HFFc6 (cell line): ENCODE results near the gene DHH. TPM values are rescaled to one million over a fixed set of nuclear protein-coding genes. Genes with fewer than 3 reads are reported as not detected.

ENCODE experiments used
- DNase-seq: peaks from one replicate; pipeline ENCODE4 v3.0.0-alpha.2; 2018
- H3K27ac Mint-ChIP-seq: 2 replicates; pipeline ENCODE4 v1.8.0; 2020; ENCODE audit warnings: mild to moderate bottlenecking, mixed read lengths
- H3K27me3 Mint-ChIP-seq: 2 replicates; pipeline ENCODE4 v1.8.0; 2021; ENCODE audit warnings: mild to moderate bottlenecking, moderate library complexity, mixed read lengths; ENCODE audit not compliant: insufficient read depth
- H3K36me3 Mint-ChIP-seq: 2 replicates; pipeline ENCODE4 v1.8.0; 2021; ENCODE audit warnings: low read depth, mixed read lengths
- H3K4me1 Mint-ChIP-seq: 2 replicates; pipeline ENCODE4 v1.8.0; 2020; ENCODE audit warnings: low read depth, mixed read lengths
- H3K4me3 Mint-ChIP-seq: 2 replicates; pipeline ENCODE4 v1.8.0; 2020; ENCODE audit warnings: mild to moderate bottlenecking, moderate library complexity, mixed read lengths
- H3K9me3 Mint-ChIP-seq: 2 replicates; pipeline ENCODE4 v1.8.0; 2020; ENCODE audit warnings: mild to moderate bottlenecking, mixed read lengths
- total RNA-seq, 6 experiments: library from RNA; stranded (reverse); fragmentation: NEBNext Ultra II Directional; extraction: Animal tissue kit (Norgen Biotek cat#: 25700); gene quantifications; 2 replicates in 1 of 6; 3 replicates in 5 of 6; pipeline ENCODE4 v1.2.3, GENCODE V29; 2021
- TF ChIP-seq, protein P1 (sequence below): fragments of 200-600 bp; sonication (generic); IDR thresholded peaks from 2 replicates; pipeline ENCODE4 v1.5.0; 2021; ENCODE audit warnings: antibody characterized with exemption, mild to moderate bottlenecking

The DHH gene
- total RNA-seq, 6 experiments from 2014 or later = 0.07 TPM; not detected in 5

DNA sequence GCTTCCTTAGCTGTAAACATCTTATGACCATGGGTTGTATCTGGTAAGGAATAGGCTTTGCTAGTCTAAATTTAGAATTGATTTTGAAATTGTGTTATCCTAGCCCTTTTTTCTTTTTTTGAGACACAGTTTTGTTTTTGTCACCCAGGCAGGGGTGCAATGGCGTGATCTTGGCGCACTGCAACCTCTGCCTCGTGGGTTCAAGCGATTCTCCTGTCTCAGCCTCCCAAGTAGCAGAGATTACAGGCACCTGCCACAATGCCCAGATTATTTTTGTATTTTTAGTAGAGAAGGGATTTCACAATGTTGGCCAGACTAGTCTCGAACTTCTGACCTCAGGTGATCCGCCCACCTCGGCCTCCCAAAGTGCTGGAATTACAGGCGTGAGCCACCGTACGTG lies 39.0 kb upstream of the DHH start:
- H3K4me1 Mint-ChIP-seq = peaks cover 36% of the 10 kb centered on the region
- no peak overlapping the region for H3K4me3 Mint-ChIP-seq
- H3K27me3 Mint-ChIP-seq = peaks cover 11% of the 10 kb centered on the region
- peaks cover 8% of the 10 kb centered on the region; the same call in 1 of the 2 replicates for H3K9me3 Mint-ChIP-seq
- TF ChIP-seq, protein P1, sequence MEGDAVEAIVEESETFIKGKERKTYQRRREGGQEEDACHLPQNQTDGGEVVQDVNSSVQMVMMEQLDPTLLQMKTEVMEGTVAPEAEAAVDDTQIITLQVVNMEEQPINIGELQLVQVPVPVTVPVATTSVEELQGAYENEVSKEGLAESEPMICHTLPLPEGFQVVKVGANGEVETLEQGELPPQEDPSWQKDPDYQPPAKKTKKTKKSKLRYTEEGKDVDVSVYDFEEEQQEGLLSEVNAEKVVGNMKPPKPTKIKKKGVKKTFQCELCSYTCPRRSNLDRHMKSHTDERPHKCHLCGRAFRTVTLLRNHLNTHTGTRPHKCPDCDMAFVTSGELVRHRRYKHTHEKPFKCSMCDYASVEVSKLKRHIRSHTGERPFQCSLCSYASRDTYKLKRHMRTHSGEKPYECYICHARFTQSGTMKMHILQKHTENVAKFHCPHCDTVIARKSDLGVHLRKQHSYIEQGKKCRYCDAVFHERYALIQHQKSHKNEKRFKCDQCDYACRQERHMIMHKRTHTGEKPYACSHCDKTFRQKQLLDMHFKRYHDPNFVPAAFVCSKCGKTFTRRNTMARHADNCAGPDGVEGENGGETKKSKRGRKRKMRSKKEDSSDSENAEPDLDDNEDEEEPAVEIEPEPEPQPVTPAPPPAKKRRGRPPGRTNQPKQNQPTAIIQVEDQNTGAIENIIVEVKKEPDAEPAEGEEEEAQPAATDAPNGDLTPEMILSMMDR = no peak
- H3K36me3 Mint-ChIP-seq = peaks cover 25% of the 10 kb centered on the region
- DNase-seq = no peak
- H3K27ac Mint-ChIP-seq = no peak overlapping the region; the same call in 1 of the 2 replicates

DNA sequence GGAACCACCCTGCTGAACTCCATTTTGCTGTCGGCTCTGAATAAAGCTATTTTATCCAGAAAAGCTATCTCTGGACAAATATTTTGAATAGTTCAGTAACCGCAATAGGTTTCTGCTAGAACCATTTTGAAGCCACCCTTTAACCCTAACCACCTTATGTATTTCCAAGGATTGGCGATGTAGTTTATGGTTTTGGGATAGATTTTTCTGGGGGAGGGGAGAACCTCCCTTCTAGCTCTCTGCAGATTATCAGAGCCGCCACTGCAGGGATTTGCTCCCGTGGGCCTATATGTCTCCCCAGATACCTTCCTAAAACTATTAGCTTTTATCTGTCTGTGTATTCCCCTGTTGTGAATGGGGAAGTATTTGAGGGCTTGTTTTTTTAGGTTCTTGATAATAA lies 38.4 kb upstream of the DHH start:
- Mint-ChIP-seq H3K36me3 (peaks cover 25% of the 10 kb centered on the region), H3K4me1 (peaks cover 36% of the 10 kb centered on the region), H3K27me3 (peaks cover 11% of the 10 kb centered on the region), H3K4me3 (peak overlapping the region; percentile 85; the same call in 1 of the 2 replicates), H3K27ac (no peak overlapping the region), H3K9me3 (peaks cover 8% of the 10 kb centered on the region; the same call in 1 of the 2 replicates)
- DNase-seq = no peak
- TF ChIP-seq, protein P1 = no peak

DNA sequence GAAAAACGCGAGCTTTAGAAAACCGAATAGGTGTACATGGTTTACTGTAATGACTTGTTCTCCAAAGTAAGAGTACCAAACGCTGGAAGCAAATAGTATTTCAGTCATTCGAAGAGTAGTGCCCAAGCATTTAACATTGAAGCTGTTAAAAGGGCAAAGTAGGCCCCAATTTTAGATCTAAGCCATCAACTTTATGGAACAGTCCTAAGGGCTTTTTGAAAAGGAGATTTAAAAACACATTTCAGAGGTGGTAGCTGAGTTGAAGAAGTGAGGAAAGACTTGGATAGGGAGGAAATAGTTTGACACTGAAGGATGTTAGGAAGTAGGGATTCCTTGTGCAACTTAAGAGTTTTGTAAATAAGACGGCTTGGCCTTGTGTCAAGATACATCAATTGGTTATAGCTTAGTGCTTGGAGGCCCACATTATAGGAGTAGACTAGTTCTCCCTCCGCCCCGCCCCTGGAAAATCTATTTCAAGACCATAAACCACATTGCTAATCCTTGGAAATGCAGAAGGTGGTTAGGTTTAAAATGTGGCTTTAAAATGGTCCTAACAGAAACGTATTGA lies 37.4 kb upstream of the DHH start:
- DNase-seq = no peak

DNA sequence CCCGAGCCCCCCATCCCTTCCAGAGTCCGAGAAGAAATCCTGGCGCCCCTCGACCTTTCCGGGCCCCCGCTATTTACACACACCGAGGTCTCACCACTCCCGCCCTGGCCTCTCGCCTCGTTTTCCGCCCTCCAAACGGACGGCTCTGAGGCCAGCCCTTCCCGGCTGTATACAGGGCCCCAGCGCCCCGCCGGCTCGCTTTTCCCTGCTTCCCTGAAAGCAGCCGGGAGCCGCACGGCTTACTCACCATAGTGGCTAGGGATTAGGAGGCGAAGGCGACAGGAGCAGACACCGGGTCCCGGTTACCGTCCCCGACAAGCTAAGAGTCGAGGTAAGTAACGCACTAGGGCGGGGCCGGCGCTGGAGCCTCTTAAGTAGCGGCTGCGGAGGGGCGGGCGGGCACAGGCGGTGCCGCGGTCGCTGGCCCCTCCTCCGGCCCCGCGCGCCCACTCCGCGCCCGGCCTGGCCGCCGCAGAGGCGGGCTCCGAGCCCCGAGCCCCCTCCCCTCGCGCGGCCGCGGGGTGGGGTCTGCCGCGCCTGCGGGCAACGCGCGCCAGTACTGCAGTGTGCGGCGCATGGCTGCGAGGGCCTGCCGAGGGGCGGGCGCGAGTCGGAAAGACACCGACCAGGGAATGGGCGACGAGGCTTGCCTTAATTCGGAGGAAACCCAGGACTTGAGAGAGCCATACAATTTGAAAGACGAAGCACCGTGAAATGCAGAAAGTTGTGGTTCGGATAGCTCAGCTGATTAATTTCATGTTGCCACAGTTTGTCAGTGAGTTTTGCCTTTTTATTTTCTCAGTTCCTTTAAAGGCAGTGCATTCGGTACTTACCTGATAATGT lies 36.7 kb upstream of the DHH start, which contains the start of gene TUBA1B:
Gene TUBA1B, minus strand, starts transcription at position 345 of the 843 bp plus-strand sequence. Its CDS starts 95 bp downstream, at position 250.
- Mint-ChIP-seq H3K27ac (peak within 1 kb of the TSS; percentile 100), H3K4me3 (peak within 1 kb of the TSS; percentile 99), H3K27me3 (peaks cover 15% of the 10 kb centered on the region), H3K9me3 (peaks cover 8% of the 10 kb centered on the region; the same call in 1 of the 2 replicates), H3K4me1 (peaks cover 36% of the 10 kb centered on the region), H3K36me3 (peaks cover 38% of the 10 kb centered on the region)
- TF ChIP-seq, protein P1 = no peak
- DNase-seq = peak; percentile 83

More for the DNA sequence above, 37.4 kb upstream of the DHH start:
- H3K27ac Mint-ChIP-seq = peak overlapping the region; percentile 65
- TF ChIP-seq, protein P1 = no peak
- peaks cover 36% of the 10 kb centered on the region for H3K4me1 Mint-ChIP-seq
- H3K9me3 Mint-ChIP-seq = peaks cover 8% of the 10 kb centered on the region; the same call in 1 of the 2 replicates
- H3K4me3 Mint-ChIP-seq = peak overlapping the region; percentile 85
- H3K27me3 Mint-ChIP-seq = peaks cover 15% of the 10 kb centered on the region
- peaks cover 35% of the 10 kb centered on the region for H3K36me3 Mint-ChIP-seq

DNA sequence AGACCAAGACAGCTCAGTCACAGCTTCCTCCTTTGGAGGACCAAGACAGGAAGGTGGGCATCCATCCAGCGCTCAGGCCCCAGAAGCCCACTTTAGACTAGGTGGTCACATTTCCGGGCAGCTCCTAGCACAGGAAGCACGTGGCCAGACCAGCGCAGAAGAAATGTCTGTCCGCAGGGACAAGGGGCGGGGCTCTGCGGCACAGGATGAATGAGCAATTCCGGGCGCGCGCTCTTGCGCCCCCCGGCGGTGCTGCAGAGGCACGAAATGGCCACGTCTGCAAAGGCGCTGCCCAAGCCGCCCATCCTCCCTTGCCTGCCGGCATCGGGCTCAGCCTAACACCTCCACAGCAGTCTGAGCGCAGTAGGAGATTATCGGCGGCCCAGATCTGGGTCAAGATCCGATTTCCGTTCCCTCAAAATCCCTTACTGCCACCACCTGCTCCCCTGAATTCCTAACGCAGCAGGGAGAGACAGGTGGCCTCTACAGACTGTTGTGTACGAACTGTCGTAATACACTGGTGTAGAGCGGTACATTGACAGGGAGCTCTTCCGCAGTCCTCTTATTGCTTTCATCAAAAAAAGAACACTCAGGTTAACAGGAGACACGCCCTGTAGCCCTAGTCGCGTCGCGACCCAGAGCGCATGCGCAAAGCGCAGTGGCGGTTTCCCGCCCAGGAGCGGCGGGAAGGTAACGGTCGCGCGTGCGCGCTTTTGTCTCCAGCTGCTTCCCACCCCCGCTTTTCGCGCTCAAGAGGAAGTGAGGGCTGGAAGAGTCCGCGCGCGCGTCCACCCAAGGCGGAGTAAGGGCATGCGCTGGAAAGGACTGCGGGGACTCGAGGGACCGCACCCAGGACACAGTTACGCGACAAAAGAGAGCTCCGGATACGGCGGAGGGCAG lies 35.8 kb upstream of the DHH start:
- peaks cover 8% of the 10 kb centered on the region; the same call in 1 of the 2 replicates for H3K9me3 Mint-ChIP-seq
- peak overlapping the region; percentile 100 for H3K27ac Mint-ChIP-seq
- H3K4me3 Mint-ChIP-seq = peak overlapping the region; percentile 99
- TF ChIP-seq, protein P1 = peak; percentile 95
- DNase-seq = peak; percentile 93
- peaks cover 38% of the 10 kb centered on the region for H3K36me3 Mint-ChIP-seq
- peaks cover 36% of the 10 kb centered on the region for H3K4me1 Mint-ChIP-seq
- peaks cover 15% of the 10 kb centered on the region for H3K27me3 Mint-ChIP-seq
